ENCODE measurements around the gene RNASE12.
"Not testable (repeated sequence)": the region's sequence is repeated elsewhere in the genome, so short reads cannot be mapped to it uniquely, and the experiment has no call there.

Gene RNASE12, protein sequence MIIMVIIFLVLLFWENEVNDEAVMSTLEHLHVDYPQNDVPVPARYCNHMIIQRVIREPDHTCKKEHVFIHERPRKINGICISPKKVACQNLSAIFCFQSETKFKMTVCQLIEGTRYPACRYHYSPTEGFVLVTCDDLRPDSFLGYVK

DNA sequence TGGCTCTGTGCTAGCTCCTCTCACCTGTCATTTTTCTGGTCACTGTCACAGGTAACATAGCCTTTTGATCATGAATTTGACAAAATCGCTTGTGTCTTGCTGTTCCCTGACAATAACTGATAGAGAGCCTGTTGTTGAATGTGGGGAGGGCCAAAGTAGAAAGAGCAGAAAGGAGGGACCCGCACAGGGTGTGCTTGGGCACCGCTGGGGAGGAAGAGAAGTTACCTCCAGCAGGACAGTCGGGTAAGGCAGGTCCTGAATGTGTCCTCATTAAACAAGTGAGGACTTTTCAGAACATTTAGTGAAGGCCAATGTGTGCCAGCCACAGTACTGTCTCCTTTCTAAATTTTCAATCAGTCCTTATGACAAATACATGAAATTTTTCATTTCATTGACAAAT is at the start of gene RNASE12:
RNASE12 (minus strand) TSS at position 142 of the 400 bp plus-strand sequence. CDS start 653 bp downstream, outside the sequence.
- Histone ChIP-seq H3K4me3 (no peak within 1 kb of the TSS), H3K27ac (no peak within 1 kb of the TSS)

DNA sequence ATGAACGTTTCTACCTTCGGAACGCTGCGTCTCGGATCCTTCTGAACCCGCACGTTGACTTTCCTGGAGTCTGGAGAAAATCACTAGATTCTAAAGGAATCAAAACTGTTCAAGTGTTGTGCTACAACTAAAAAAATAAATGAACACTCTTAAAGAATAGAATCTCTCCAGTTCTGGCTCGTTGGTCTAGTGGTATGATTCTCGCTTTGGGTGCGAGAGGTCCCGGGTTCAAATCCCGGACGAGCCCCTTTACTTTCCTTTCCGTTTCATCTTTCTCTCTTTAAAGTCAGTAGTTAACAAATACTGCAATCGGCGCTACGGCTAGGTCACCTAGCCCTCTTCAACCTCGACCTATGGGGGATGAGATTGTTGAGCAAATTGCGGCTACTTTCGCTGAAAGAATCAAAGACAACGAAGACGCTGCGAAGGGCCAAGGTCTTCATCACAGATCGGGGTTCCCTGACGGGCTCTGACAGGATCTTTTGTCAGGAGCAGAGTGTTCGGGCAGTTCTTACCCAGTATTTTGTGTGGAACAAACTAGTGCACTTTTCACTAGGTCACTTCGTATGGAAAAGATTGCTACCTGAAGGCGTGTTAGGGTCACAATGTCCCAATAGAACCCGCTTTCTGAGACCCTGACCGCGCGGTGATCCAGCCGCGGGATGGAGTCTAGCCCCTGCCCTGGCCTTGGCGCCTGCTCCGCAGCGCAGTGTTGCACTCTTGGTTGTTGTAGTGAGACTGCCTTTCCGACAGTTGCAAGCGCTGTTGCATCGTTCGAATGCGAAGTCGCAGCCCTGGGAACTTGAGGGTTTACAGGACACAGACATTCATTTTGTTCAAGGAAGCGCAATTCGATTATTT is 41.9 kb upstream of the RNASE12 start:
- Histone ChIP-seq H3K4me3 (peak overlapping the region in 5 of 7 experiments; percentile 1 to 24 (median 13)), H3K27ac (no peak overlapping the region)

DNA sequence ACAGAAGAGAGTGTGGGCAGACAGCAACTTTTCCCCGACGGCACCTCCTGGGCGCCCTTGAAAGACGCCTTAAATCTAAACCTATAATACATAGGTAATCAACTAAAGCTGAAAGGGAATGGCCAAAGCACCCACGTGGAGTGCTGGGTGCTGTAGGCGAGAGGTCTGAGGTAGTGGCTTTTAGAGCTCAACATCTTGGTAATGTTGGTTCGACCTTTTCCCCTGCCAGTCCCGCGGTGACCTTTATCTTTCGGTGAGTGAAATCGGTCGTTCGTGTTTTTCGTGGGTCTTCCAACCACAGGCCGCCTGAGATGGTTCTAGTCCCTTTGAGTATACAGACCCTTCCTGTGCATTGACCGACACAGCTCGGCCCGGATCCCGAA is 41.3 kb upstream of the RNASE12 start:
- Histone ChIP-seq H3K4me3 (peak overlapping the region in 6 of 7 experiments; percentile 1 to 24 (median 10)), H3K27ac (no peak overlapping the region)

- H3K4me3 ChIP-seq, result peak overlapping the region in 5 of 7 experiments; percentile 1 to 24 (median 8)
- H3K27ac ChIP-seq, result no peak overlapping the region
Observed at GRCh38 chr14:20631880-20632389, 40.8 kb upstream of the RNASE12 start.

DNA sequence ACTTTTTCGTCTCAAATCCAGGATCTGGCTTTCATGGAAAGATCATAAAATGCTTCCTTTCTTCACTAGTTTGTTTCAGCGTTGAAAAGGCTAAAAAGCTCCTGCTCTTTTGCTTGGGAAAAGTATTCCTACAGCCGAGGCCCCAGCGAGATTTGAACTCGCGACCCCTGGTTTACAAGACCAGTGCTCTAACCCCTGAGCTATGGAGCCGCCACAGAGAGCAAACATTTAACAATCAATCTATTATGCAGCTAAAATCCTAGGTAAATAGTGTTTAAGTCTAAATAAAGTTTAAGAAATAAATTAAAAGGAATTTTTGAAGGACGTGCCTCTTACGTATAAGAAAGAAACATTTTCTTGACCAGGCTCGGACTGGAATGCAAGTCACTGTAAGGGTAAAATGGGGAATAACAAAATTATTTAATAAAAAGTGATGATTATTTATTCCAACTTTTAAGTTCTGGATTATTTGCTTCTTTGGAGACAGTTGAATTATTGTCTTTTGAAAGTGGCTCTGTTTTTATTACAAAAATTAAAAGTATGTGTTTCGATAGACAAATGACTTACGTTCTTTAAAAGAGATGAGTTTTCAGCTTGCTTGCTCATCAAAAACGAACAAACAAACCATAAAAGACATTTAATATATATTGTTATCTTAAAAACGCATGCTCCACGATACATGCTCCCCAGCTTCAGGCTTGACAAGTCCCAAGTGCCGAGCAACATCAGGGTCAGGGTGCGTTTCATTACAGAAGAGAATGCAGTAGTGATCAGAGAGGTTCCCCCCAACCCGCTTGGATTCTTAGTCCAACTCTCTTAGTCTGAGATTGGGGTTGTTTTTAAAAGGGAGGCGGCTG is 40.1 kb upstream of the RNASE12 start:
- Histone ChIP-seq H3K4me3 (peak overlapping the region in 5 of 7 experiments; percentile 1 to 24 (median 12)), H3K27ac (no peak overlapping the region)

- Histone ChIP-seq H3K27ac (no peak overlapping the region), H3K4me3 (peak overlapping the region in 4 of 7 experiments; percentile 1 to 24 (median 10))
Observed at GRCh38 chr14:20630340-20631022, 39.3 kb upstream of the RNASE12 start.

DNA sequence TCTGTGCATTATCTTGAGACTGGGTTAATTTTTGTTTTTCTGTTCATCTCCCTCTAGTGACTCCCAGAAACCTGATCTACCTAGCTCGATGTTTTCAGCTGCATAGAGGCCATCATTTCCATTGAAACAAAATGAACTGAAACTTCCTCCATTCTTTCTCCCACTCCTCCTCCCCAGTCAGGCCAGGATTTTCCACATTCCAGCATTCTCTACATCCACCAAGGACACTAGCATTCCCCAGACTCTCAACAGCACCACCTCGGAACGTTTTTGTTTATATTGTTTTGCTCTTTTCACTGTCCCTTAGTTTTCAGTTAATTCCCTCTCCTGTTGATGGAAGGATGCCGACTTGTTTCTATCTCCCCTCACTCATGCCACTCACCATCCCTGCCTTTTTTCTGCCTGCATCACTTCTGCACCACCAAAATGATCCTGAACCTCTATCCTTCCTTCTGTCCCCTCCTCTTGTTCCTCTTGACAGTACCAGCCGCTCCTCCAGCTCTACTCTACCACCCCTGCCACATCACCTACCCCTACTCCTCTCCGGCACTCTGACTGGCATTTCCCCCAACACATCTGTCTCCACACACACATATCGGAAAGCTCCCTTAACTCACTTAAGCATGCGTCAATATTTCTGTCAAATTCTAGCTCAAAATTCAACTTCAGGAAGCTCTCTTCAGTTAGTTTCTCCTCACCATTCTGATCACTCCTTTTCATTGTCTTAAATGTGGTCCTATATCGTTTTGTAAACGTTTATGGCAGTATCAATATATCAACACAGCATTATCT is 37.1 kb upstream of the RNASE12 start:
- Histone ChIP-seq H3K27ac (no peak overlapping the region), H3K4me3 (no peak overlapping the region)

DNA sequence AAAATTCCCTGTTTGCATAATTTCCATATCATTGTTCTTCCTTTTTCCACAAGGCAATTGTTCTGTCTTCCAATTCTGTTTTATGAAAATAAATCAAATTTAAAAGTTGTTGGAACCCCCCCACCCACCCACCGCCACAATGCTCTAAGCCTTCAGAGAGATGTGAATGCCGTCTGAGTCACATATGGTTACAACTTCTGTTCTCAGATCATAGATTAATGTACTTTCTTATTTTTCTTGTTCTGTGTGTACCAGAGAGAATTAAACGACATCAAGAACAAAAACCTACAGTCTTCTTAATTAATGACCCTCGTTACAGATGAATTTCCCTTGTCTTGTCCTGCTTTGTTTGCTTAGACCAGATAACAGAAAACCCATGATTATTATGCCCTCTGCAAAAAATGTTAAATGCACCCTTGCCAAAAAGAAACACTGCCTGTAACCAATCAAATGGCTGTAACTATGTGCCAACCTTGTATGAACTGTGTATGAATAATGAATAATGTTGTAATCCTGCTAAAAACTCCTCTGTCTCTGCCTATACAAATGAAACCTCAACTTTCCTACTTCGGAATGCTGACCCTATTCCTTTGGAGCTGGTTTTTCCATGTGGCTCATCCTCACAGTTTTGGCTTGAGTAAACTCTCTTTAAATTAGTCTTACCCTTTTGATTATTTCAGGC is 36.3 kb upstream of the RNASE12 start:
- no peak overlapping the region for H3K4me3 ChIP-seq
- H3K27ac ChIP-seq, result no peak overlapping the region

DNA sequence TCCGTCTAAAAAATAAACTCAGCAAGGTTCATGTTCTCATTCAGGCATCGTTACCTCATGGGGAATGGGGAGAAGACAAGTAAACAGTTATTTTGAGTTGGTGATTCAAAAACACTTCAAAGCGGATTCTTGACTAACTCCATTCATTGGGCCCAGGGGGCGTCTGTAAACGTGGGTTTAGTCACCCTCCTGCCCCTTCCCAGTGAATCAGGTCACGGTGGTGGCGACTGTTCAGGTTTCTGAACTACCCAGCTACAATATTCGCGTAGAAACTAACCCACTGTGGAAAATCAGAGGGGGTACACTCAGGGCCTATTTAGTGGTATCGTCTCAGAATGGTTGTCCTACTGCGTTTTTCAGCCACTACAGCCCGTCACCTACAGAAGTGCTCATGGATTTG is 35.1 kb upstream of the RNASE12 start:
- Histone ChIP-seq H3K4me3 (no peak overlapping the region), H3K27ac (no peak overlapping the region)

GRCh38 chr14:20624495-20625070 is 33.4 kb upstream of the RNASE12 start:
- peak overlapping the region in 4 of 7 experiments; percentile 0 to 11 (median 7) for H3K4me3 ChIP-seq
- no peak overlapping the region for H3K27ac ChIP-seq

DNA sequence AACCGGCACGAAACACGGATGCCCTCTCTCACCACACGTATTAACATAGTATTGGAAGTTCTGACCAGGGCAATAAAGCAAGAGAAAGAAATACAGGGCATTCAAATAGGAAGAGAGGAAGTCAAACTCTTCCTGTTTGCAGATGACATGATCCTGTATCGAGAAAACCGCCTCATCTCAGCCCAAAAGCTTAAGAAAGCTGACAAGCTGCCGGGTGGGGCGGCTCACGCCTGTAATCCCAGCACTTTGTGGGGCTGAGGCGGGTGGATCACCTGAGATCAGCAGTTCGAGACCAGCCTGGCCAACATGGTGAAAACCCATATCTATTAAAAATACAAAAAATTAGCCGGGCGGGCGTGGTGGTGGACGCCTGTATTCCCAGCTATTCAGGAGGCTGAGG is 32.6 kb upstream of the RNASE12 start:
- Histone ChIP-seq H3K4me3 (no peak overlapping the region), H3K27ac (no peak overlapping the region)

GRCh38 chr14:20622816-20623291 is 31.7 kb upstream of the RNASE12 start:
- Histone ChIP-seq H3K4me3 (no peak overlapping the region), H3K27ac (no peak overlapping the region)

GRCh38 chr14:20620798-20621478 is 29.8 kb upstream of the RNASE12 start:
- H3K27ac ChIP-seq, result no peak overlapping the region

DNA sequence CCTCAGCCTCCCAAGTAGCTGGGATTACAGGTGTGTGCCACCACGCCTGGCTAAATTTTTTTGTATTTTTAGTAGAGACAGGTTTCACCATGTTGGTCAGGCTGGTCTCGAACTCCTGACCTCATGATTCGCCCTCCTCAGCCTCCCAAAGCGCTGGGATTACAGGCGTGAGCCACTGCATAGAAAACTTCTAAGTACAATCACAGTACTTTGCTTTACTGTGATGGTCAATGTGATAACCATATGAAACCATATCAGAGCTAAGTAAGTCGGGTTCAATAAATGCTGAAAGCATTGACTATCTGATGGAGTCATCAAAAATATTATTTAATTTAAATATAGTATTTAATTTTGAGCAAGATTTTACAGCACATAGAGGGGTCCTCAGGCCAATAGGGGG is 28.5 kb upstream of the RNASE12 start:
- H3K27ac ChIP-seq, H3K4me3 ChIP-seq: not testable (repeated sequence)

More at GRCh38 chr14:20620798-20621478, 29.8 kb upstream of the RNASE12 start:
- no peak overlapping the region for H3K4me3 ChIP-seq

- no peak overlapping the region for H3K27ac ChIP-seq
- no peak overlapping the region for H3K4me3 ChIP-seq
Observed at GRCh38 chr14:20618271-20618749, 27.1 kb upstream of the RNASE12 start.

DNA sequence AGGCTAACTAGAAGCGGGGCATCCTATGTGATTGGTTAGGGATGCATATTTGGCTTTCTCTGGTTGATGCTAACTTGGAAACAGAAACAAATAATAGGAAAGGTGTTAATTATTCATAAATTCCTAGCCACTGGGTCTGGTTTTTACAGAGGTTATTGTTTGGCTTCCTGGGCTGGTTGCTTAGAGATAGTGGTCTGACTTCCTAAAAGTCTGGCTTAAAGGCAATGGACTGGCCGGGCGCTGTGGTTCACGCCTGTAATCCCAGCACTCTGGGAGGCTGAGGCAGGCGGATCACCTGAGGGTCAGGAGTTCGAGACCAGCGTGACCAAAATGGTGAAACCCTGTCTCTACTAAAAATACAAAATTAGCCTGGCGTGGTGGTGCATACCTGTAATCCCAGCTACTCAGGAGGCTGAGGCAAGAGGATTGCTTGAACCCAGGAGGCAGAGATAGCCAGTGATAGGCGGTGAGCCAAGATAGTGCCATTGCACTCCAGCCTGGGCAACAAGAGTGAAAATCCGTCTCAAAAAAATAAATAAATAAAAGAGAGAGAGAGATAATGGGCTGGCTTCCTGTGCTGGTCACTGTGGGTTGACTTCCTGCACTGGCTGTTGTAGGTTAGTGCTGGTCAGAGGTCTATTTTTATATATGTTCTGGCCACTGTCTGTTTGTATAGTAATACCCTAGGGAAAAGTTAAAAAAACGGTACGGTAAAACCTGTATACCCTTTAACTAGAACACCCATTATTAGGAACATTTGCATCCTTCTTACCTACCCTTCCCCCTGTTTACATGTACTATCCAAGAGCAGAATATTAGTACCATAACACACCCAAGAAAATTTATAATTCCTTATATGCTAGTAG is 26.2 kb upstream of the RNASE12 start:
- H3K27ac ChIP-seq, result no peak overlapping the region
- H3K4me3 ChIP-seq, result no peak overlapping the region
